ENCODE results near the gene COLEC11. TPM values are rescaled to one million over a fixed set of nuclear protein-coding genes. Genes with fewer than 3 reads are reported as not detected.

COLEC11 gene
- total RNA-seq, 2 experiments from 2014 or later, result 1.7 TPM; not detected in 1

DNA sequence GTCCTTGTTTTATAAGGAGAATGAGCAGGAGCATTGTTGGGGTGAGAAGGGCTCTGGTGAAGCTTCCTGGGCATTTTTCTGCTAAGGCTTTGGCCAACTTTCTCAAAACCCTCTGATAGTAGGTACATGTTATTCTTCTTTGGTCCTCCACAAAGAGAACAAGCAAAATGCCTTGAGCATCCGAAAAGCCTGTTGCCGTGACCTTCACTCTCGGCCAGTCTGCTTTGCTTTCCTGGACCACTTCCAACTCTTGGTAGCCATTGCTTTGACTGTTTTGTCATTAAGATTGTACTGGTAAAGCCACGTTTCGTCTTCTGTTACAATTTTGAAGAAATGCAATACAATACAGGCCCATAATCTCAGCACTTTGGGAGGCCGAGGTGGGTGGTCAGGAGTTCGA lies 35.7 kb downstream of the COLEC11 start:
- Histone ChIP-seq H3K9me3 (ENCODE audit: low read length) (no peaks in the 10 kb centered on the region), H3K79me2 (ENCODE audit: insufficient read depth, low read depth, low read length) (no peaks in the 10 kb centered on the region), H3K4me3 (ENCODE audit: low read depth, low read length, poor library complexity, severe bottlenecking) (no peak overlapping the region), H3K36me3 (ENCODE audit: insufficient read depth, low read length) (no peaks in the 10 kb centered on the region), H3K9me2 (ENCODE audit: insufficient read depth, low read length) (no peaks in the 10 kb centered on the region), H3K4me2 (ENCODE audit: low read length) (no peak overlapping the region), H2AFZ (ENCODE audit: low read length) (no peak overlapping the region), H4K20me1 (ENCODE audit: insufficient read depth, low read length) (no peaks in the 10 kb centered on the region), H3K4me1 (ENCODE audit: insufficient read depth, low read length, poor library complexity, severe bottlenecking) (no peaks in the 10 kb centered on the region), H3K27ac (ENCODE audit: low read depth, low read length, poor library complexity, severe bottlenecking) (no peak overlapping the region)
- TF ChIP-seq, protein P1, sequence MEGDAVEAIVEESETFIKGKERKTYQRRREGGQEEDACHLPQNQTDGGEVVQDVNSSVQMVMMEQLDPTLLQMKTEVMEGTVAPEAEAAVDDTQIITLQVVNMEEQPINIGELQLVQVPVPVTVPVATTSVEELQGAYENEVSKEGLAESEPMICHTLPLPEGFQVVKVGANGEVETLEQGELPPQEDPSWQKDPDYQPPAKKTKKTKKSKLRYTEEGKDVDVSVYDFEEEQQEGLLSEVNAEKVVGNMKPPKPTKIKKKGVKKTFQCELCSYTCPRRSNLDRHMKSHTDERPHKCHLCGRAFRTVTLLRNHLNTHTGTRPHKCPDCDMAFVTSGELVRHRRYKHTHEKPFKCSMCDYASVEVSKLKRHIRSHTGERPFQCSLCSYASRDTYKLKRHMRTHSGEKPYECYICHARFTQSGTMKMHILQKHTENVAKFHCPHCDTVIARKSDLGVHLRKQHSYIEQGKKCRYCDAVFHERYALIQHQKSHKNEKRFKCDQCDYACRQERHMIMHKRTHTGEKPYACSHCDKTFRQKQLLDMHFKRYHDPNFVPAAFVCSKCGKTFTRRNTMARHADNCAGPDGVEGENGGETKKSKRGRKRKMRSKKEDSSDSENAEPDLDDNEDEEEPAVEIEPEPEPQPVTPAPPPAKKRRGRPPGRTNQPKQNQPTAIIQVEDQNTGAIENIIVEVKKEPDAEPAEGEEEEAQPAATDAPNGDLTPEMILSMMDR (conservative IDR thresholded peaks at IDR 0.05; ENCODE audit: low read length), result no peak
- no peak for TF ChIP-seq EZH2phosphoT487 (IDR thresholded peaks at IDR 0.05; ENCODE audit: borderline replicate concordance, low read depth, low read length)
- no TSS peak for BruUV-seq (replicated peaks)
- intact Hi-C loops (cut with micrococcal nuclease; ENCODE audit: unreplicated experiment), result no loop called here
- ChIA-PET POLR2A (no interaction called here), CTCF (ENCODE audit: unreplicated experiment) (no interaction called here)
- no peak for DNase-seq (ENCODE audit: low spot score)

DNA sequence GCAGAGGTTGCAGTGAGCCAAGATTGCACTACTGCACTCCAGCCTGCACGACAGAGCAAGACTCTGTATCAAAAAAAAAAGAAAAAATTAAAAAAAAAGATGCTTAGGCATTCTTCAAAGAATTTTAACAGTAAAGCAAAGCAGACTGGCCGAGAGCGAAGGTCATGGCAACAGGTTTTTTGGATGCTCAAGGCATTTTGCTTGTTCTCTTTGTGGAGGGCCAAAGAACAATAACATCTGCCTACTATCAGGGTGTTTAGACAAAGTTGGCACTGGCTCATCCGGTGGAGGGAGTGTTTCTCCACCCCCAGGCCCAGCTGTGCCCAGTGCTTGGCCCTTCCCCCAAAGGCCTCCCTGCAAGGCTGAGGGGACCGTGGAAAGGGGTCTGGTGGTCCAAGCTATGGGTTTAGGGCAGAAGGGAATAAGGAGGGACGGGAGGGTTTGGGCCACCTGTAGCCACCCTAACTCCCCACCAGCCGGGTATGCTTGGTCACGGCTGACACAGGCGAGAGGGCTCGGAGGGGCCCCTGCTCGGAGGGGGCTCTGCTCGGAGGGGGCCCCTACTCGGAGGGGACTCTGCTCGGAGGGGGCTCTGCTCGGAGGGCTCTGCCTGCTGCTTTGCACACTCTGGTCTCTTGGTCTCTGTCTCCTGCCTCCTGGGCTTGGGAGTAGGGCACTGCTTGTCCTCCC lies 36.4 kb downstream of the COLEC11 start:
- ChIA-PET POLR2A (no interaction called here), CTCF (ENCODE audit: unreplicated experiment) (no interaction called here)
- TF ChIP-seq, protein P1 (conservative IDR thresholded peaks at IDR 0.05; ENCODE audit: low read length), result no peak
- no peak for TF ChIP-seq EZH2phosphoT487 (IDR thresholded peaks at IDR 0.05; ENCODE audit: borderline replicate concordance, low read depth, low read length)
- Histone ChIP-seq H3K4me1 (ENCODE audit: insufficient read depth, low read length, poor library complexity, severe bottlenecking) (no peaks in the 10 kb centered on the region), H3K36me3 (ENCODE audit: insufficient read depth, low read length) (no peaks in the 10 kb centered on the region), H3K9me3 (ENCODE audit: low read length) (no peaks in the 10 kb centered on the region), H4K20me1 (ENCODE audit: insufficient read depth, low read length) (no peaks in the 10 kb centered on the region), H3K79me2 (ENCODE audit: insufficient read depth, low read depth, low read length) (no peaks in the 10 kb centered on the region), H2AFZ (ENCODE audit: low read length) (no peak overlapping the region), H3K4me2 (ENCODE audit: low read length) (no peak overlapping the region), H3K9me2 (ENCODE audit: insufficient read depth, low read length) (no peaks in the 10 kb centered on the region), H3K27ac (ENCODE audit: low read depth, low read length, poor library complexity, severe bottlenecking) (no peak overlapping the region), H3K4me3 (ENCODE audit: low read depth, low read length, poor library complexity, severe bottlenecking) (no peak overlapping the region)
- no TSS peak for BruUV-seq (replicated peaks)
- intact Hi-C loops (cut with micrococcal nuclease; ENCODE audit: unreplicated experiment), result no loop called here
- no peak for DNase-seq (ENCODE audit: low spot score)

DNA sequence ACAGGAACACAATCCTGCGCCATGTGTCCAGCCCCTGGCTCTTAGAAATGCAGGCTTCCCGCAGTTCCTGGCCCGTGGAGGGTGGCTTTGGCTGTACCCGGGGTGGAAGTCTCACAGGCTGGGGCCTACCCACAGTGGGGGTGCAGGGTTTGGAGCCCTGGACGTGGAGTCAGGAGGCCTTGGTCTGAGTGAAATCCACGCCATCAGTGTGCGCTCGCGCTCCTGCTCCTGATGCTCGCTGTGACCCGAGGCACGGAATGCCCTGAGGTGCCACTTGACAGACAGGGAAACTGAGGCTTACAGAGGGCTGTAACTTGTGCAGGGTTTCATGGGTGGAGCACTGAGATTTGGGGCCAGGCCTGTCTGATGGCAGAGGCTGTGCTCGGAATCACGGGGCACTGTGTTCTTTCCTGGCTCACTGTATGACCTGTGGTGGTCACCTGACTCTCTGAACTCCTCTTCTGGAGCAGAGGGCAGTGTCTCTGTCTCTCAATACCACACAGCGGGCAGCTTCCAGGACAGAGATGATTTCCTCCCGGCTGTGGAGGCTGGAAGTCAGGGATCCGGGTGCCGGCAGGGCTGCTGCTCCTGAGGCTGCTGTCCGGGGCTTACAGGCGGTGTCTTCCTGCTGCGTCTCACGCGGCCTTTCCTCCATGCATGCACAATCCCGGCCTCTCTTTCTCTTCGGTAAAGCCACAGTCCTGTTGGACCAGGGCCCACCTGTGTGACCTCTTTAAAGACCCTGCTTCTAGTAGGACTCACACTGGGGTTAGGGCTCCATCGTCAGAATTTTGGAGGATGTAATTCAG lies 37.1 kb downstream of the COLEC11 start:
- Histone ChIP-seq H3K4me3 (ENCODE audit: low read depth, low read length, poor library complexity, severe bottlenecking) (no peak overlapping the region), H3K9me2 (ENCODE audit: insufficient read depth, low read length) (no peaks in the 10 kb centered on the region), H3K79me2 (ENCODE audit: insufficient read depth, low read depth, low read length) (no peaks in the 10 kb centered on the region), H3K4me1 (ENCODE audit: insufficient read depth, low read length, poor library complexity, severe bottlenecking) (no peaks in the 10 kb centered on the region), H3K27ac (ENCODE audit: low read depth, low read length, poor library complexity, severe bottlenecking) (no peak overlapping the region), H2AFZ (ENCODE audit: low read length) (no peak overlapping the region), H3K9me3 (ENCODE audit: low read length) (no peaks in the 10 kb centered on the region), H4K20me1 (ENCODE audit: insufficient read depth, low read length) (no peaks in the 10 kb centered on the region), H3K36me3 (ENCODE audit: insufficient read depth, low read length) (no peaks in the 10 kb centered on the region), H3K4me2 (ENCODE audit: low read length) (no peak overlapping the region)
- ChIA-PET CTCF (ENCODE audit: unreplicated experiment) (no interaction called here), POLR2A (no interaction called here)
- intact Hi-C loops (cut with micrococcal nuclease; ENCODE audit: unreplicated experiment), result no loop called here
- TF ChIP-seq, protein P1 (conservative IDR thresholded peaks at IDR 0.05; ENCODE audit: low read length), result no peak
- no peak for TF ChIP-seq EZH2phosphoT487 (IDR thresholded peaks at IDR 0.05; ENCODE audit: borderline replicate concordance, low read depth, low read length)
- no peak for DNase-seq (ENCODE audit: low spot score)
- BruUV-seq (replicated peaks), result no TSS peak

Data from OCI-LY7 (cell line).